Neural progenitor cell (in vitro differentiated cells): ENCODE measurements around the gene ELMO1. TPM values are rescaled to one million over a fixed set of nuclear protein-coding genes. Genes with fewer than 3 reads are reported as not detected.

ENCODE experiments used
- DNase-seq: peaks from one replicate; pipeline ENCODE4 v3.0.0-alpha.2; 2016; ENCODE audit warnings: low spot score
- H2AFZ ChIP-seq: fragments of 200-600 bp; sonication (generic); replicated peaks from 2 replicates; pipeline ENCODE4 v1.6.1; 2016; ENCODE audit warnings: antibody characterized with exemption
- H3F3A ChIP-seq: fragments of 200-600 bp; sonication (generic); 2 replicates; pipeline ENCODE4 v1.6.1; 2016; ENCODE audit warnings: antibody characterized with exemption, low read depth
- H3K27ac ChIP-seq: fragments of 200-600 bp; sonication (generic); 2 replicates; pipeline ENCODE4 v1.5.1; 2016; ENCODE audit warnings: mild to moderate bottlenecking
- H3K27me3 ChIP-seq: fragments of 200-600 bp; sonication (generic); 2 replicates; pipeline ENCODE4 v1.6.1; 2016; ENCODE audit warnings: mild to moderate bottlenecking, moderate library complexity
- H3K36me3 ChIP-seq: fragments of 200-600 bp; sonication (generic); 2 replicates; pipeline ENCODE4 v1.5.1; 2016
- H3K4me1 ChIP-seq: fragments of 200-600 bp; sonication (generic); 2 replicates; pipeline ENCODE4 v1.6.1; 2016; ENCODE audit warnings: mixed run types
- H3K4me2 ChIP-seq: fragments of 200-600 bp; sonication (generic); 2 replicates; pipeline ENCODE4 v1.6.1; 2016
- H3K4me3 ChIP-seq: fragments of 200-600 bp; sonication (generic); 2 replicates; pipeline ENCODE4 v1.5.1; 2016
- H3K79me2 ChIP-seq: fragments of 200-600 bp; sonication (generic); 2 replicates; pipeline ENCODE4 v1.6.1; 2016; ENCODE audit warnings: low read depth
- H3K9ac ChIP-seq: fragments of 200-600 bp; sonication (generic); 2 replicates; pipeline ENCODE4 v1.6.1; 2016
- H3K9me3 ChIP-seq: fragments of 200-600 bp; sonication (generic); 2 replicates; pipeline ENCODE4 v1.5.1; 2016; ENCODE audit warnings: low read depth
- H4K20me1 ChIP-seq: fragments of 200-600 bp; sonication (generic); 2 replicates; pipeline ENCODE4 v1.6.1; 2016; ENCODE audit warnings: low read depth
- H3K27ac Mint-ChIP-seq: 3 replicates; pipeline ENCODE4 v1.8.0; 2021; ENCODE audit warnings: mixed read lengths
- H3K27me3 Mint-ChIP-seq: 2 replicates; pipeline ENCODE4 v1.8.0; 2022; ENCODE audit warnings: low read depth, mild to moderate bottlenecking, inconsistent platforms, moderate library complexity, mixed read lengths; ENCODE audit not compliant: insufficient read depth
- H3K36me3 Mint-ChIP-seq: 3 replicates; pipeline ENCODE4 v1.8.0; 2021; ENCODE audit warnings: mixed read lengths
- H3K4me1 Mint-ChIP-seq: 3 replicates; pipeline ENCODE4 v1.8.0; 2021; ENCODE audit warnings: mixed read lengths
- H3K4me3 Mint-ChIP-seq: 3 replicates; pipeline ENCODE4 v1.8.0; 2021; ENCODE audit warnings: mild to moderate bottlenecking, moderate library complexity, mixed read lengths
- H3K9me3 Mint-ChIP-seq: 3 replicates; pipeline ENCODE4 v1.8.0; 2020; ENCODE audit warnings: mixed read lengths
- CTCF ChIP-seq: fragments of 200-600 bp; sonication (generic); IDR thresholded peaks from 2 replicates; pipeline ENCODE4 v1.5.1; 2017; ENCODE audit warnings: antibody characterized with exemption, mild to moderate bottlenecking
- EZH2 ChIP-seq: fragments of 200-600 bp; sonication (generic); IDR thresholded peaks from 2 replicates; pipeline ENCODE4 v1.6.1; 2017; ENCODE audit warnings: antibody characterized with exemption, mild to moderate bottlenecking, moderate library complexity
- EZH2phosphoT487 ChIP-seq: fragments of 200-600 bp; sonication (generic); IDR thresholded peaks from 2 replicates; pipeline ENCODE4 v1.6.1; 2017; ENCODE audit warnings: antibody characterized with exemption
- total RNA-seq: library from RNA; depleted of rRNA; stranded (reverse); fragments of >200 nt; gene quantifications from 2 replicates; pipeline ENCODE4 v1.2.3, GENCODE V29; 2015; ENCODE audit warnings: low replicate concordance

ELMO1 gene
- total RNA-seq, 1 donor from 2014 or later: 22.0 TPM

- Mint-ChIP-seq H3K9me3 (no peaks in the 10 kb centered on the region), H3K4me3 (no peak overlapping the region), H3K27me3 (no peaks in the 10 kb centered on the region), H3K4me1 (peaks cover 21% of the 10 kb centered on the region), H3K27ac (no peak overlapping the region), H3K36me3 (no peaks in the 10 kb centered on the region)
- Histone ChIP-seq H4K20me1 (no peaks in the 10 kb centered on the region), H3K9me3 (no peaks in the 10 kb centered on the region), H3K4me2 (no peak overlapping the region), H3K36me3 (no peaks in the 10 kb centered on the region), H2AFZ (no peak overlapping the region), H3F3A (peaks cover 7% of the 10 kb centered on the region), H3K4me3 (no peak overlapping the region), H3K79me2 (no peaks in the 10 kb centered on the region), H3K27me3 (no peaks in the 10 kb centered on the region), H3K27ac (no peak overlapping the region), H3K4me1 (peaks cover 26% of the 10 kb centered on the region), H3K9ac (no peak overlapping the region)
- TF ChIP-seq CTCF (no peak), EZH2 (no peak), EZH2phosphoT487 (no peak)
- DNase-seq: no peak
Measured at GRCh38 chr7:36965625-36966024, 483.0 kb downstream of the ELMO1 start.

DNA sequence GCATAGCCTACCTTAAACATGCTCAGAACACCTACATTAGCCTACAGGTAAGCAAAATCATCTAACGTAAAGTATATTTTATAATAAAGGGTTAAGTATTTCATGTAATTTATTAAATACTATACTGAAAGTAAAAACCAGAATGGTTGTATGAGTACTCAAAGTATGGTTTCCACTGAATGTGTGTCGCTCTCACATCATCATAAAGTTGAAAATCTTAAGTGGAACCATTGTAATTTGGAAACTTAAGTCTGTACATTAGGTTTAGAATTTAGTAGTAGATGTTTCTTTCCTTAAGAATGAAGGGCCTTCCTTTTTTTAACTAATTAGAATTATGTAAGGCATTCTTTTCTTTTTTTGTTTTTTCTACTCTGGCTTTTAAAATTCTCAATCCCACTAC lies 484.4 kb downstream of the ELMO1 start:
- H3K27me3 Mint-ChIP-seq: no peaks in the 10 kb centered on the region
- H3K4me2 ChIP-seq: no peak overlapping the region
- no peaks in the 10 kb centered on the region for H3K36me3 Mint-ChIP-seq

DNA sequence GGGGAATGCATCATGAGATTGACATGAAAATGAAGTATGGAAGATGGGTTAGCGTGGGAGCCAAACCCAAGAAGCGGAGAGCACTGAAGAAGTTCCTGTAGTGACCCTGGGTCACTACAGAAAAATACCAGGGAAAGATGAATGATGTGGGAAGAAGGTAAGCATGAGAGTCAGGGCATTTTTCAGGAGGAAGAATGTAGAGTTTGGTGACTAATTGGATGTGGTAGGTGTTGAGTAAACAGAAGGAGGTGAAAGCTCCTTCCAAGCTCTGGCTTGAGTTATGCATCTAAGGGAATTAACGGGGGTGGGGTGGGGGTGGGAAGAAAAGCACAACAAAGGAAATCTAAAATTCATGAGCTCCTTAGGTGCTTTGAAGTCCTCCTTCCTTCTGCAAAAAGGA lies 486.3 kb downstream of the ELMO1 start:
- Mint-ChIP-seq H3K9me3 (no peaks in the 10 kb centered on the region), H3K4me1 (peaks cover 20% of the 10 kb centered on the region)

More for the DNA sequence above, 484.4 kb downstream of the ELMO1 start:
- H3F3A ChIP-seq: peaks cover 6% of the 10 kb centered on the region
- no peak overlapping the region for H2AFZ ChIP-seq
- no peaks in the 10 kb centered on the region for H4K20me1 ChIP-seq
- H3K4me1 ChIP-seq: peaks cover 23% of the 10 kb centered on the region
- no peaks in the 10 kb centered on the region for H3K27me3 ChIP-seq
- H3K4me3 ChIP-seq: no peak overlapping the region
- no peak overlapping the region for H3K27ac ChIP-seq
- no peaks in the 10 kb centered on the region for H3K9me3 ChIP-seq
- H3K36me3 ChIP-seq: no peaks in the 10 kb centered on the region
- Mint-ChIP-seq H3K4me1 (peaks cover 23% of the 10 kb centered on the region), H3K27ac (no peak overlapping the region), H3K4me3 (no peak overlapping the region), H3K9me3 (no peaks in the 10 kb centered on the region)
- TF ChIP-seq EZH2: no peak
- TF ChIP-seq EZH2phosphoT487: no peak
- no peak for TF ChIP-seq CTCF
- H3K9ac ChIP-seq: no peak overlapping the region
- no peaks in the 10 kb centered on the region for H3K79me2 ChIP-seq
- no peak for DNase-seq

DNA sequence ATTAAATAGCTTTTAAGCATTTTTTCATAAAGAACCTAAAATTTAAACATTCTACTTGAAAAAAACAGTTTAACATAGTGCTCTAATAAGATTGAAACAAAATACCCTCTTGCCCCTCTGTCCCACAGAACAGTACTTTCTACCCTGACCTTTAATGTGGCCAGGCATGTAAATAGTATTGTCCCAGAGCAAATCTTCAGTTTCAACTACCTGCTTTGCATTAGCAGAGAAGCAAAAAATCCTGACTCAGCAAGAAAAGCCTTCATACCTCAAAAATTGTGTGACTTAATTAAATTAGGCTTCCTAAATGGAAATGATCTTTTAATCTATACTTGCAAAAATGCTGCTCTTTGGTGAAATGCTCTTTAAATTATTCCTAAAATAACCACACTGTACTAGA lies 487.0 kb downstream of the ELMO1 start:
- no peaks in the 10 kb centered on the region for H3K27me3 Mint-ChIP-seq
- no peaks in the 10 kb centered on the region for H3F3A ChIP-seq
- no peak overlapping the region for H3K4me2 ChIP-seq
- no peak overlapping the region for H3K27ac ChIP-seq
- DNase-seq: no peak
- no peaks in the 10 kb centered on the region for H4K20me1 ChIP-seq
- no peak overlapping the region for H3K4me3 Mint-ChIP-seq
- no peaks in the 10 kb centered on the region for H3K36me3 Mint-ChIP-seq
- H3K36me3 ChIP-seq: no peaks in the 10 kb centered on the region
- H3K27me3 ChIP-seq: no peaks in the 10 kb centered on the region
- H3K4me1 ChIP-seq: peaks cover 18% of the 10 kb centered on the region
- H3K9me3 ChIP-seq: no peaks in the 10 kb centered on the region
- no peak overlapping the region for H3K27ac Mint-ChIP-seq
- TF ChIP-seq EZH2 (no peak), EZH2phosphoT487 (no peak)
- H3K9me3 Mint-ChIP-seq: no peaks in the 10 kb centered on the region
- H3K4me1 Mint-ChIP-seq: peaks cover 19% of the 10 kb centered on the region
- no peak overlapping the region for H3K4me3 ChIP-seq
- H3K9ac ChIP-seq: no peak overlapping the region
- H3K79me2 ChIP-seq: no peaks in the 10 kb centered on the region
- H2AFZ ChIP-seq: no peak overlapping the region

More for the DNA sequence above, 486.3 kb downstream of the ELMO1 start:
- H3K27ac ChIP-seq: no peak overlapping the region
- no peak overlapping the region for H3K4me3 ChIP-seq
- H3F3A ChIP-seq: no peaks in the 10 kb centered on the region
- peaks cover 18% of the 10 kb centered on the region for H3K4me1 ChIP-seq
- Mint-ChIP-seq H3K27me3 (no peaks in the 10 kb centered on the region), H3K4me3 (no peak overlapping the region), H3K36me3 (no peaks in the 10 kb centered on the region), H3K27ac (no peak overlapping the region)
- no peak for TF ChIP-seq EZH2
- H3K4me2 ChIP-seq: no peak overlapping the region
- no peak overlapping the region for H3K9ac ChIP-seq
- H3K27me3 ChIP-seq: no peaks in the 10 kb centered on the region
- DNase-seq: no peak
- no peaks in the 10 kb centered on the region for H3K79me2 ChIP-seq
- H3K36me3 ChIP-seq: no peaks in the 10 kb centered on the region
- no peaks in the 10 kb centered on the region for H3K9me3 ChIP-seq
- H2AFZ ChIP-seq: no peak overlapping the region
- H4K20me1 ChIP-seq: no peaks in the 10 kb centered on the region
